DND-41 (cell line): ENCODE results near the gene IL17RB.

ENCODE experiments used
- ATAC-seq: fragments of 200-7000 bp; cut with Tn5 transposase; 3 replicates; pipeline ENCODE4 v1.9.1; 2021; ENCODE audit warnings: low read depth; ENCODE audit not compliant: insufficient read depth
- DNase-seq: peaks from one replicate; pipeline ENCODE4 v3.0.0-alpha.2; 2020
- H2AFZ ChIP-seq: 2 replicates; pipeline ENCODE4 v1.6.0; 2012; ENCODE audit warnings: low read depth, low read length
- H3K27ac ChIP-seq: 2 replicates; pipeline ENCODE4 v1.5.1; 2012; ENCODE audit warnings: low read length, inconsistent platforms
- H3K27me3 ChIP-seq: fragments of 200-600 bp; sonication (generic); 2 replicates; pipeline ENCODE4 v1.6.0; 2012; ENCODE audit warnings: low read length, mild to moderate bottlenecking, inconsistent platforms; ENCODE audit not compliant: insufficient read depth, poor library complexity
- H3K36me3 ChIP-seq: 2 replicates; pipeline ENCODE4 v1.5.1; 2012; ENCODE audit warnings: low read length, inconsistent platforms; ENCODE audit not compliant: insufficient read depth
- H3K4me1 ChIP-seq: 2 replicates; pipeline ENCODE4 v1.5.1; 2012; ENCODE audit warnings: mild to moderate bottlenecking, low read length; ENCODE audit not compliant: insufficient read depth
- H3K4me2 ChIP-seq: 2 replicates; pipeline ENCODE4 v1.6.0; 2012; ENCODE audit warnings: mild to moderate bottlenecking, moderate library complexity, low read length, inconsistent platforms; ENCODE audit not compliant: insufficient read depth
- H3K4me3 ChIP-seq, 2 experiments: fragments of 200-600 bp in 1 of 2; shearing (Covaris generic) in 1 of 2; 2 replicates each; pipeline ENCODE4 v1.5.1; 2012 to 2016; ENCODE audit warnings: inconsistent platforms in 2 of 2, low read length in 2 of 2, mild to moderate bottlenecking in 2 of 2, low read depth in 1 of 2, moderate library complexity in 1 of 2
- H3K79me2 ChIP-seq: 2 replicates; pipeline ENCODE4 v1.6.0; 2012; ENCODE audit warnings: low read length, inconsistent platforms; ENCODE audit not compliant: insufficient read depth
- H3K9ac ChIP-seq: 2 replicates; pipeline ENCODE4 v1.6.0; 2012; ENCODE audit warnings: low read depth, mild to moderate bottlenecking, inconsistent platforms, low read length, moderate library complexity
- H3K9me3 ChIP-seq: 2 replicates; pipeline ENCODE4 v1.5.1; 2012; ENCODE audit warnings: low read length, moderate library complexity, mild to moderate bottlenecking, inconsistent platforms; ENCODE audit not compliant: insufficient read depth, severe bottlenecking
- H4K20me1 ChIP-seq: 2 replicates; pipeline ENCODE4 v1.6.0; 2012; ENCODE audit warnings: low read length; ENCODE audit not compliant: insufficient read depth
- EZH2 ChIP-seq: IDR thresholded peaks from 3 replicates; pipeline ENCODE4 v1.6.1; 2012; ENCODE audit warnings: borderline replicate concordance, low read depth, mild to moderate bottlenecking, moderate library complexity, low read length, inconsistent platforms; ENCODE audit not compliant: severe bottlenecking
- TF ChIP-seq, protein P1 (sequence below): IDR thresholded peaks from 2 replicates; pipeline ENCODE4 v1.5.1; 2012; ENCODE audit warnings: borderline replicate concordance, low read length, moderate library complexity, mild to moderate bottlenecking; ENCODE audit not compliant: poor library complexity, severe bottlenecking; ENCODE audit errors: extremely low read depth

Gene IL17RB

DNA sequence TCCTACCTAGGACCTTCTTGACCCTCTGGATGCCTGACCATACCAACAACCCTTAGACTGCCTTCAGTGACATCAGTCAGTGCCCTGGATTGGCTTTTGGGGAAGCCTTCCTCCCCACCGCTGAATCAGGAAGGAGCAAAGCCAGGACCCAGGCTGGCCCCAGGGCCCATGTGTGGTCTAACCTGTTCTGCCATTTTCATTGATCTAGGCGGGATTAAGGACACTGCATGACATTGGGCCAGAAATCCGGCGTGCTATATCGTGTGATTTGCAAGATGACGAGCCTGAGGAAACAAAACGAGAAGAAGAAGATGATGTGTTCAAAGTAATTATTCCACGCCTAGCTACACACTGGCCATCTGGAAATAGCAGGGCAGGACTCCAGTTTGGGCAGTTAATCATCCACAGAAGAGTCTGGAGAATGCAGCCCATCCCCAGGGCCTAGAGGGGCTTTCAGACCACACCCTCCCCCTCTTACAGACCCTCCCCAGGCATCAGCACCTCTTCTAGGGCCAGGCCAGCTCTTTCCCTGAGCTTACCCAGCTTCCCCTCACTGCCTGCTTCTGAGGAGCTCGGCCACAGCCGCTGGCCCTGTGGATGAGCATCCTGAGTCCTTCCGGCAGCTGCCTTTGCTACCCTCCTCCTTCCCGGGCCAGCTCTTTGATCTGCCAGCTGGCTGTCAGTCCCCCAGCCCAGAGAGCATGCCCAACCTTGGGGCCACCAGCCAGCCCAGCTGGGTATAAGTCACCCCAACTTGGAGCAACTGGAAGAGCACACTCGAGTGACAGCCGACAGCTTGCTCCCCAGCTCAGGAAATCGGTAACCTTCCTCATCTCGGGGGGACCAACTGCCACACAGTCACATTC, 46.1 kb upstream of the IL17RB start:
- H3K4me1 ChIP-seq: no peaks in the 10 kb centered on the region
- DNase-seq (no peak), ATAC-seq (no peak)
- H3K27me3 ChIP-seq: peaks cover 7% of the 10 kb centered on the region
- H3K4me3 ChIP-seq: no peak overlapping the region
- H3K9ac ChIP-seq: no peak overlapping the region
- H4K20me1 ChIP-seq: no peaks in the 10 kb centered on the region
- no peaks in the 10 kb centered on the region for H3K79me2 ChIP-seq
- no peak overlapping the region for H2AFZ ChIP-seq
- H3K36me3 ChIP-seq: no peaks in the 10 kb centered on the region
- no peak overlapping the region for H3K27ac ChIP-seq
- H3K4me2 ChIP-seq: no peak overlapping the region
- TF ChIP-seq EZH2: no peak
- TF ChIP-seq, protein P1, sequence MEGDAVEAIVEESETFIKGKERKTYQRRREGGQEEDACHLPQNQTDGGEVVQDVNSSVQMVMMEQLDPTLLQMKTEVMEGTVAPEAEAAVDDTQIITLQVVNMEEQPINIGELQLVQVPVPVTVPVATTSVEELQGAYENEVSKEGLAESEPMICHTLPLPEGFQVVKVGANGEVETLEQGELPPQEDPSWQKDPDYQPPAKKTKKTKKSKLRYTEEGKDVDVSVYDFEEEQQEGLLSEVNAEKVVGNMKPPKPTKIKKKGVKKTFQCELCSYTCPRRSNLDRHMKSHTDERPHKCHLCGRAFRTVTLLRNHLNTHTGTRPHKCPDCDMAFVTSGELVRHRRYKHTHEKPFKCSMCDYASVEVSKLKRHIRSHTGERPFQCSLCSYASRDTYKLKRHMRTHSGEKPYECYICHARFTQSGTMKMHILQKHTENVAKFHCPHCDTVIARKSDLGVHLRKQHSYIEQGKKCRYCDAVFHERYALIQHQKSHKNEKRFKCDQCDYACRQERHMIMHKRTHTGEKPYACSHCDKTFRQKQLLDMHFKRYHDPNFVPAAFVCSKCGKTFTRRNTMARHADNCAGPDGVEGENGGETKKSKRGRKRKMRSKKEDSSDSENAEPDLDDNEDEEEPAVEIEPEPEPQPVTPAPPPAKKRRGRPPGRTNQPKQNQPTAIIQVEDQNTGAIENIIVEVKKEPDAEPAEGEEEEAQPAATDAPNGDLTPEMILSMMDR: no peak
- no peaks in the 10 kb centered on the region for H3K9me3 ChIP-seq

DNA sequence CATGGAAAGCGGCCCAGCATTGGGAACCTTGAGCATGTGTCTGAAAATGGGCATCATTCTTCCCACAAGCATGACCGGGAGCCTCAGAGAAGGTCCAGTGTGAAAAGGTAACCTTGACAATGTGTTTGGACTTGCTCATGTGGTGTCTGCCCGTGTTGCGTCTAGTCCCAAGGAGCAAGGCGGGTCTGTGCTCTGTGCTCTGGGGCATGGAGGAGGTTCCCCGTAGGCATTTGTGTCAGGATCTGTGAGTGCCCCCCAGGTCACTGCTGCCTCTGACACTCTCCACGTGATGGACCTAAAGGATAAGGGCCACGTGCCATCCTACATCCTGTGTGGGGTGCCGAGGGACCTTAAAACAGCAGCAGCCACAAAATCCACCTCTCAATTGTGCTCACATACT, 45.0 kb upstream of the IL17RB start:
- DNase-seq (no peak), ATAC-seq (no peak)
- TF ChIP-seq, protein P1: no peak
- Histone ChIP-seq H3K4me3 (no peak overlapping the region), H3K27me3 (peaks cover 7% of the 10 kb centered on the region), H3K4me2 (no peak overlapping the region), H3K36me3 (no peaks in the 10 kb centered on the region), H3K27ac (no peak overlapping the region), H3K9ac (no peak overlapping the region), H2AFZ (no peak overlapping the region), H3K79me2 (no peaks in the 10 kb centered on the region), H4K20me1 (no peaks in the 10 kb centered on the region), H3K4me1 (no peaks in the 10 kb centered on the region), H3K9me3 (no peaks in the 10 kb centered on the region)

DNA sequence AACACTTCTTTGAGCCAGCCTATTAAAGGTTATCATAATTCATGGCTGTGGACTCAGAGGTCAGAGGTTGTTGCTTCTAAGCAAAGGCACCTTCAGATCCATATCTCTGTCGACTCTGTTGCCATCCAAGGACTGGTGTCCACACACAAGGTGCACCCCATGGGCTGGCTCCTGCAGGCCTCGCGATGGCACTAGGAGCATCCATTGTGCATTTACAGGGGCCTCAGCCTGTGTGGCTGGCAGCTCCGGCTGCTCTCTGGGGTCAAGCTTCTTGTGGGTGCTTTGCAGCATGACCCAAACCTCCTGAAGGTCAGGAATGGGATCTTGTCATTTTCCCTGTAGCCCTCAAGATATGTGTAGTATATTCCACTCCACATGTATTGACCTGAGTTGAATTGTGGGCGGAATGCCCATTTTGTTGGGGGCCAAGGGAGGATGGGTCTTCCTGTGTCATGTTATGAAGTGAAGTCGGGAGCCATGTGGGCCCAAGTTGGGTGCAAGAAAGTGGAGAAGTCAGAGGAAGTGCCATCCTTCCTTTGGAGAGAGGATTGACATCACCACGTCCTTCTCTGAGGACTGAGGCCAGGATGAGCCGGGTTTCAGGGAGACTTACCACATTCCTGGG, 44.0 kb upstream of the IL17RB start:
- H3K4me2 ChIP-seq: no peak overlapping the region
- H2AFZ ChIP-seq: no peak overlapping the region
- H3K4me3 ChIP-seq: no peak overlapping the region
- peaks cover 7% of the 10 kb centered on the region for H3K27me3 ChIP-seq
- ATAC-seq (no peak), DNase-seq (no peak)
- no peak overlapping the region for H3K27ac ChIP-seq
- no peaks in the 10 kb centered on the region; the same call in 1 of the 2 replicates for H4K20me1 ChIP-seq
- no peaks in the 10 kb centered on the region for H3K9me3 ChIP-seq
- H3K36me3 ChIP-seq: no peaks in the 10 kb centered on the region
- no peak for TF ChIP-seq EZH2
- TF ChIP-seq, protein P1: no peak
- no peak overlapping the region for H3K9ac ChIP-seq
- no peaks in the 10 kb centered on the region for H3K4me1 ChIP-seq
- H3K79me2 ChIP-seq: no peaks in the 10 kb centered on the region
